ENCODE measurements around the gene GRK6.

Gene GRK6

DNA sequence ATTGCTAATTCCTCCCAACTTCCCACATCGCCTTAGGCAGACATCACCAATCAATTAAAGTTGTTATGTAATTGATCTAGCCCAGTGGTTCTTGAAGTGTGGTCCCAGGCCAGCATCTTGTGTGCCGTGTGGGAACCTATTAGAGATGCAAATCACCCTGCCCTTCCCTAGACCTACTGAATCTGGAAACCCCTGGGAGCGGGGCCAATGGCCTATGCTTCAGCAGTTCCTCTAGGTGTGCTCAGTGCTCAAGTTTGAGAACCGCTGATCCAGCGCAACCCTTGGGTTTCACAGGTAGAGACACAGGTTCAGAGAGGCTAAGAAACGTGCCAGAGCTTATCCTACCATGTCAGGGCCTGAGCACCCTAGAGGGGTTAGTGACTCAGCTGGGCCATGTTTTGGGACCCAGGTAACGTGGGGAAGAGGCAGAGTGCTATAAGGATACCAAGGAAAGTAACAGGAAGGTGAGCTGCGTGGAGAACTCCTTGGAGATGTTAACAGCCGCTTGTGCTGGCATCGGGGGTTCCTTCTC lies 37.9 kb upstream of the GRK6 start:
- Histone ChIP-seq H3K9me3 (no peaks in the 10 kb centered on the region), H3K36me3 (no peaks in the 10 kb centered on the region), H3K4me1 (ENCODE audit: control insufficient read depth in 1 of 2, insufficient read depth in 1 of 2, low read depth in 1 of 2, low read length in 1 of 2) (peaks cover 56 to 62% of the 10 kb centered on the region in 2 experiments), H3K4me3 (ENCODE audit: low read depth in 1 of 2, low read length in 1 of 2) (no peak overlapping the region), H3K27ac (peak overlapping the region; percentile 11), H3K27me3 (no peaks in the 10 kb centered on the region)
- TF ChIP-seq, protein P1, sequence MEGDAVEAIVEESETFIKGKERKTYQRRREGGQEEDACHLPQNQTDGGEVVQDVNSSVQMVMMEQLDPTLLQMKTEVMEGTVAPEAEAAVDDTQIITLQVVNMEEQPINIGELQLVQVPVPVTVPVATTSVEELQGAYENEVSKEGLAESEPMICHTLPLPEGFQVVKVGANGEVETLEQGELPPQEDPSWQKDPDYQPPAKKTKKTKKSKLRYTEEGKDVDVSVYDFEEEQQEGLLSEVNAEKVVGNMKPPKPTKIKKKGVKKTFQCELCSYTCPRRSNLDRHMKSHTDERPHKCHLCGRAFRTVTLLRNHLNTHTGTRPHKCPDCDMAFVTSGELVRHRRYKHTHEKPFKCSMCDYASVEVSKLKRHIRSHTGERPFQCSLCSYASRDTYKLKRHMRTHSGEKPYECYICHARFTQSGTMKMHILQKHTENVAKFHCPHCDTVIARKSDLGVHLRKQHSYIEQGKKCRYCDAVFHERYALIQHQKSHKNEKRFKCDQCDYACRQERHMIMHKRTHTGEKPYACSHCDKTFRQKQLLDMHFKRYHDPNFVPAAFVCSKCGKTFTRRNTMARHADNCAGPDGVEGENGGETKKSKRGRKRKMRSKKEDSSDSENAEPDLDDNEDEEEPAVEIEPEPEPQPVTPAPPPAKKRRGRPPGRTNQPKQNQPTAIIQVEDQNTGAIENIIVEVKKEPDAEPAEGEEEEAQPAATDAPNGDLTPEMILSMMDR (IDR thresholded peaks at IDR 0.05) = no peak

DNA sequence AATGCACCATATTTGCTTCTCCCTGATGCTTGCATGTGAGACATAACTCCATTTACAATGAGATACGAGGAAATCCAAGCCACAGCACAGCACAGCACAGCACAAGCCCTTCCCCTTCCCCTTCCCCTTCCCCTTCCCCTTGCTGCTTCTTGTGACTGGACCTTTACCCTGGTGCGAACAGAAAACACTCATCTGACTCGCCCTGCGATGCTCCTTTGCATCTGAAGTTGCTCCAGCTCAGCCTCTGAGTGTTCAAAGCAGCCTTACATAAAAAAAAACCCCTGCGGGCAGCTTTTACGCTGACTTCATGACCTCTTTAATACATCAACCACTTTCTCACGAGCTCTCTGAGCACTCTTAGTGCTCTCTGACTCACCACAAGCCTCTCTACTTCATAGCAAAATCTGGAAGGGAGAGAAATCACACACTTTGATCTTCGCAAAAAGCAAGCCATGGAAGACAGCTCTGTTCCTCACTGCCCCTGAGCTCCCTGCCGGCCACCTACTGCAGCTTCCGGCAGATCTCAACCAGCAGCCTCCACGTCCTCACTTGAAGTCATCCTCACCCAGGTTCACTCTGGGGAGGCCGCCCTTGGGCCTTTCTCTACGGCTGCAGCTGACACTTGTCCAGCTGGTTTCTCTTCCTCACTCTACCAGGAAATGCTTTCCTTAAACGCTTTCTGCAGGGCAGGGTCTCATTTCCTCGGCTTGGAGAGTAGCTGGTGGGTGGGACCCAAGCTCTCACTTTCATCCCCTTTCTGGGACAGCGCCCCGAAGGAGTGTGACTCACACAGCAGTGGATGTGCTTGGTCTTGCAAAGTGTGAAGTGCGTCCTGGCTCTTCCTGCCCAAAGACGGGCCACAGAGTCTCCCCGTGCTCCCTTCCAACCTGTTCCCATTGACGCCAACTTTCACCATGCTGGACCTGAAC lies 37.0 kb upstream of the GRK6 start:
- Histone ChIP-seq H3K4me1 (ENCODE audit: control insufficient read depth in 1 of 2, insufficient read depth in 1 of 2, low read depth in 1 of 2, low read length in 1 of 2) (peaks cover 61 to 67% of the 10 kb centered on the region in 2 experiments), H3K27me3 (no peaks in the 10 kb centered on the region), H3K4me3 (ENCODE audit: low read depth in 1 of 2, low read length in 1 of 2) (no peak overlapping the region), H3K27ac (peak overlapping the region; percentile 11), H3K9me3 (no peaks in the 10 kb centered on the region), H3K36me3 (no peaks in the 10 kb centered on the region)
- TF ChIP-seq, protein P1 (IDR thresholded peaks at IDR 0.05) = no peak

DNA sequence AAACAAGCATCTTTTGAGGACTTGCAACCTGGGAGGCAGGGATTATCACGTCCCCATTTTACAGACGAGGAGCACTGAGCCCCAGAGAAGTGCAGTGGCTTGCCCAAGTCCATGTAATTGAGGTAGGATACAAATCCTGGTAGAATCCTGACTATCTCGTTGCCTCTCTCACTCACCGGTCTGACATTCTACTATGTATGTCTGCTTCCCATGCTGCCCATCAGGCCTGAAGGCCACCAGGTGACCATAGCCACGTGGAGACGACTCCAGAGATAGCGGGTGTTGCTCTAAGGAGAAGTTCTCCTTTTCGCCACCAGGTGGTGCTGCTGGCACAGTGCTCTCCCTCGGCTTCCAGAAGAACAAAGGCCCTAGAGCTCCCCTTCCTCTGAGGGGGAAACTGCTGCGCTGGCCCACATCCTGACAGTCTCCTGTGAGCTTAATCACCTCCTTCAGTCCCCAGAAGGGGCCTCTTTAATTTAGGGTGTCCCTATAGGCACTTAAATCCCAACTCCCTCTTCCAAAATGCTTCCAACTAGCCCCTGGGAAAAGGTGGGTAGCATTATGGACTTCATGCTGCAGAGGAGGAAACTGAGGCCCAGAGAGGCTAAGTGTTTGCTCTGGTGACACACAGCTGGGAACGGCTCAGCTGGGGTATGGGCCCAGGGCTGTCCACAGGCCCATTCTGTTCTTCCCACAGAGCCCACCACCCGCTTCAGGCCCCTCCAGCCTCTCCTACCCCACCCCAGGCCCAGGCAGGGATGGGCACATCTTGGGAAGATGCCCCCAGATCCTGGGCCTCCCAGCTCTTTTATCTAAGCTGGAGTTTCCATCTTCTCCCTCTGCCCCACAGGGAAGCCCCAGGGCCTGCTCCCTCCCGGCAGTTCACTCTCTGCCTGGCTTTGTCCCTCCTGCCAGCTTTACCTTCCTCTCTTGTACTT lies 35.8 kb upstream of the GRK6 start:
- peaks cover 51 to 59% of the 10 kb centered on the region in 2 experiments for H3K4me1 ChIP-seq (ENCODE audit: control insufficient read depth in 1 of 2, insufficient read depth in 1 of 2, low read depth in 1 of 2, low read length in 1 of 2)
- H3K36me3 ChIP-seq = no peaks in the 10 kb centered on the region
- H3K9me3 ChIP-seq = no peaks in the 10 kb centered on the region
- no peaks in the 10 kb centered on the region for H3K27me3 ChIP-seq
- H3K27ac ChIP-seq = peak overlapping the region; percentile 13
- TF ChIP-seq, protein P1 (IDR thresholded peaks at IDR 0.05) = peak; percentile 94
- H3K4me3 ChIP-seq (ENCODE audit: low read depth in 1 of 2, low read length in 1 of 2) = no peak overlapping the region

DNA sequence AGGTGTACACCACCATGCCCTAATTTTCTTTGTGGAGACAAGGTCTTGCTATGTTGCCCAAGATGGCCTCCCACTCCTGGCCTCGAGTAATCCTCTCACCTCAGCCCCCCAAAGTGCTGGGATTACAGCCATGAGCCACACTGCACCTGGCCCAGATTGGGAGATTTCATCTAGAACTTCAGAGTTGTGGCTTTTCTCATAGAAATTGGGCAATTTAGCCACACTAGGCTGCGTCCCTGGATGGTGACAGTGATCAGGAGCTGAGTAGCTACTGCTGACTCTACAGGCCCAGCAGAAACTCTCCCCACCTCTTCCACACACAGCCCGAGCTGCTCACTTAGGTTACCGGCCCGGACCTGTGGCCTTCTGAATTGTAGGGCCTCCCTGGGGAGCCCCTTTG lies 33.7 kb upstream of the GRK6 start:
- H3K27me3 ChIP-seq = peaks cover 2% of the 10 kb centered on the region
- H3K4me3 ChIP-seq (ENCODE audit: low read depth in 1 of 2, low read length in 1 of 2) = no peak overlapping the region
- H3K9me3 ChIP-seq = no peaks in the 10 kb centered on the region
- peaks cover 46 to 56% of the 10 kb centered on the region in 2 experiments for H3K4me1 ChIP-seq (ENCODE audit: control insufficient read depth in 1 of 2, insufficient read depth in 1 of 2, low read depth in 1 of 2, low read length in 1 of 2)
- no peaks in the 10 kb centered on the region for H3K36me3 ChIP-seq
- TF ChIP-seq, protein P1 (IDR thresholded peaks at IDR 0.05) = no peak
- peak overlapping the region; percentile 69 for H3K27ac ChIP-seq

DNA sequence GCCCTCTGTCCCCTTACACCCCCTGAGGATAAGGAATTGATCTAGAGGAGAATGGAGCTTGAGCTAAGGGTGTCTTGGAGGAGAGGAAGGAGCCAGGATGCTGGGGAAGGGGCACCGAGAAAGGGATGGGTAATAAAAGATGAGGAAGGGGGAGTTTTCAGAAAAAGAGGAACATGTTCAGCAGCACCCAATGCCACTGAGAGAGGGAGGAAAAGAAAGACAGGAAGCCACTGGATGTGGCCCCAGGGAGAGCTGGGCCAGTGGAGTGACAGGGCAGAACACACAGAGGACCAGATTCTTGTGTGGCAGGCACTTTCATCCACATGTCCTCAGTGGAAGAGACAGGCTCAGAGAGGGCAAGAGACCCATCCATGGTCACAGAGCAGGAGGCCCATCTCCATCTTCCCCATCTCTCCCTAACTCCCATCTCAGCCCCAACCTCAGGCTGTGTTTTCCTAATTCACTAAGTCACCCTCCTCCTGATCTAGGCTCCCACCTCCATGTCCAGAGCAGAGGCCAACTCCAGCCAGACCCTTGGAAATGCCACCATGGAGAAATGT lies 33.2 kb upstream of the GRK6 start:
- Histone ChIP-seq H3K4me3 (ENCODE audit: low read depth in 1 of 2, low read length in 1 of 2) (no peak overlapping the region), H3K4me1 (ENCODE audit: control insufficient read depth in 1 of 2, insufficient read depth in 1 of 2, low read depth in 1 of 2, low read length in 1 of 2) (peaks cover 45 to 51% of the 10 kb centered on the region in 2 experiments), H3K27me3 (peaks cover 7% of the 10 kb centered on the region), H3K36me3 (no peaks in the 10 kb centered on the region), H3K9me3 (no peaks in the 10 kb centered on the region), H3K27ac (peak overlapping the region; percentile 69)
- TF ChIP-seq, protein P1 (IDR thresholded peaks at IDR 0.05) = no peak

All from neutrophil (primary cell).